T-helper 1 cell (primary cell): ENCODE data around the gene SERPINB6.

Experiments
- DNase-seq, 5 donors: peaks; one replicate each; pipeline ENCODE4 v3.0.0-alpha.2; 2012 to 2020

The SERPINB6 gene

DNA sequence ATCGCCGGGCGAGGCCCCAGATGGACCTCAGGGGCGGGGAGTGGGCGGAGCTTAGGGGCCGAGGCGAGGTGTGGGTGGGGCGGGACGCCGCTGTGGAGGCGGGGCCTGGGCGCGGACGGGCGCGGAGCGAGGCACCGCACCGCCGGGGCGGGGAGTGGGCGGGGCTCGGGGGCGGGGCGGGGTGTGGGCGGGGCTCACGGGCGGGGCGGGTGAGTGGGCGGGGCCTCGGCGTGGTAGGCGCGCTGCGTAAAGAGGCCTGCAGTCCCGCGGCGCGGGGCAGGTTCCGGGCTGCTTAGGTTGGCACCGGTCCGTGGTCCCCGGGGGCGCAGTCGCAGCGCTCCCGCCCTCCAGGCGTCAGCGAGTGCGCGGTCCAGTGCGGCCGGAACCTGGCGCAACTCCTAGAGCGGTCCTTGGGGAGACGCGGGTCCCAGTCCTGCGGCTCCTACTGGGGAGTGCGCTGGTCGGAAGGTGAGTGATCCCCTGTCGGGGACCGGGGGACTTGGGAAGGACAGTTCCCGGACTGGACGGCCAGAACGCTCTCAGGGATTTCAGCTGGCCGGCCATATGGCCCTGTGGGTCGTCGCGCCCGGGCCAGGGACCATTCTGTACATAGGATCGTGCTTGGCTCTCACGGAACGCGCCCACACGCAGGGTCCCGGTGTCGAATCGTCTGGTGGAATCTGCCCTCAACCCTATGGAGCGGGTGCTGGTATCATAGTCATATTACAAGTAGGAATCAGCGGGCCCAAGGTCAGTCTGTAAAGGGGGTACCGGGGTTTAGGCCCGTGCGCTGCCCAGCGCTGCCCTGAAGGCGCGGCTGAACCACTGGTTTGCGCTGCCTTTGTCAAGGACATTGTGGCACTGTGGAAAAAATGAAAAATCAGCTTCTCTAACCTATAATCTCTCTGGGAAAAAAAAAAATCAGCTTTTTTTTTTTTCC, 28.5 kb upstream of the SERPINB6 start, which contains the start of gene NQO2:
Gene NQO2 (plus strand): TSS at position 277 of the 940 bp plus-strand sequence. CDS start 6,659 bp downstream, outside the sequence.
- peak; percentile 81 to 90 (median 87) for DNase-seq

DNA sequence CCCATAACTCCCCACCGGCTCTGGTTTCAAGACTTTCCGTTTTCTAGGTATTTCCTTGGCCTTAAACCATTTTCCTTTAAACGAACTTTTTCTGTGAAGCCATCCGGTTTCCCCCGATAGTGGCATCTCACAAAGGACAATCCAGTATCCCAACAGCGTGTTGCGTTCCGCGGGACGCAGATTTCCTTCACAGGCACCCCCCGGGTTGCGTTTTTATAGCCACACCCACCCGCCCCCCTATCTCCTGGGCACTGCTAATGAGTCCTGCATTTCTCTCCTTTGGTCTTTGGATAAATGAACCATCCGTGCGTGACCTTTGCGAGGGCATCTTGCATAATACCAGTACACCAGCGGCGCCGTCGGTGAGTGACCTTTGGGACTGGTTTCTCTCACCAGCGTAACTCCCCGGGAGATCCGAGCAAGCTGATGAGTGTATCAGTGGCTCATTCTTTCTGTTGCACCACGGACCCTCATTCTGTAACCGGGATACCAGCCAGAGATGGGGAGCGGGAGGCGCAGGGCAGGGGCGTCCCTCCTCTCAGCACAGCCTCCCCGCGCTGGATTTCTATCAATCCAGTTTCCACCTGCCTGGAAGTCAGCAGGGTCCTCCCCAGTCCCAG, 27.7 kb upstream of the SERPINB6 start:
- peak in 1 of 5 donors; percentile 23 for DNase-seq

DNA sequence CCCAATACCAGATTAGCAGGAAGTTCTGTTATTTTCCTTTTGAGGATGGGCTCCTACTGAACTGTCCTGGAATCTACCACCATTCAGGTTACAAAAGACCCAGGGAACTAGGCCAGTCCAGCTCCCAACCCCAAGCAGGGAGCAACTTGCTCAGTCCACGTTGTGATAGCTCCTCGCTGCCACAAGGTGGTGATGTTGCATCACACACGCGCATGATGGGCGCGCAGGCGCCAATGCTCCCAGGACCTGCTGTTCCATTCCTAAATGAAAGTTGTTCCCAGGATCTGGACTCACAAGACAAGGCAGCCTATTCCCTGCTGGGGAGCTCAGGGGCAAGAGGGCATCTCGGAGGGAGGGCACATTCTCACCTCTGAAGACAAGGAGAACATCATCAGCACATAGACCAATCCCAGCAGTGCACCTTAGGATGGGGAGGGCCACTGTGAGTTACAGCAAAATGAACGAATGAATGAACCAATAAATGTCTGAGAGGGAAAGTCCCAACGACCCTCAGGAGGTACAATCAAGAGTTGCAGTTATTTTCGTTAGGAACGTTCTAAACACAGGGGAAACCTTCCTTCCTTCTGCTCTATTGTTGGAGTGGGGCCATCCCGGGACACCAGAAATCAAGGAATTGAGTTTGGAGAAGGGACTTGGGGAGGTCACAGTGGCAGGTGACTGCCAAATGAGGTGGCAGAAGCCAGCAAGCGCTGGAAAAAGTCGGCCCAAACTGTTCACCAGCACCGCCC, 27.1 kb upstream of the SERPINB6 start:
- peak in 4 of 5 donors; percentile 28 to 60 (median 44) for DNase-seq

DNA sequence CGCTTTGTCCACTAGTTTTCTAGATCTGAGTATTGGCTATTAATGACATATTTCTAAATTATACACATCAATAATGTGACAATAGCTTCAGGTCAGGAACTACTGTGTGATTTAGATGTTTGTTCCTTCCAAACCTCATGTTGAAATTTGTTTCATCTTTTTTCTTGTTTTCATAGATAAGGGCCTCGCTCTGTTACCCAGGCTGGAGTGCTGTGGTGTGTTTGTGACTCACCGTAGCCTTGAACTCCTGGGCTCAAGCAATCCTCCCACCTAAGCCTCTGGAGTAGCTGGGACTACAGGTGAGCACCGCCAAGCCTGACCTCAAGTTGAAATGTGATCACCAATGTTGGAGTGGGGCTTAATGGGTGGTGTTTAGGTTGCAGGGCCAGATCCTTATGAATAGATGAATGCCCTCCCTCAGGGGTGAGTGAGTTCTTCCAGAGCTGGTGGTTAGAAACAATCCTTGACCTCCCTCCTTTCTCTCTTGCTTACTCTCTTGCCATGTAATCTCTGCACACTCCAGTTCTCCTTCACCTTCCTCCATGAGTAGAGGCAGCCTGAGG, 22.5 kb upstream of the SERPINB6 start:
- DNase-seq: no peak

DNA sequence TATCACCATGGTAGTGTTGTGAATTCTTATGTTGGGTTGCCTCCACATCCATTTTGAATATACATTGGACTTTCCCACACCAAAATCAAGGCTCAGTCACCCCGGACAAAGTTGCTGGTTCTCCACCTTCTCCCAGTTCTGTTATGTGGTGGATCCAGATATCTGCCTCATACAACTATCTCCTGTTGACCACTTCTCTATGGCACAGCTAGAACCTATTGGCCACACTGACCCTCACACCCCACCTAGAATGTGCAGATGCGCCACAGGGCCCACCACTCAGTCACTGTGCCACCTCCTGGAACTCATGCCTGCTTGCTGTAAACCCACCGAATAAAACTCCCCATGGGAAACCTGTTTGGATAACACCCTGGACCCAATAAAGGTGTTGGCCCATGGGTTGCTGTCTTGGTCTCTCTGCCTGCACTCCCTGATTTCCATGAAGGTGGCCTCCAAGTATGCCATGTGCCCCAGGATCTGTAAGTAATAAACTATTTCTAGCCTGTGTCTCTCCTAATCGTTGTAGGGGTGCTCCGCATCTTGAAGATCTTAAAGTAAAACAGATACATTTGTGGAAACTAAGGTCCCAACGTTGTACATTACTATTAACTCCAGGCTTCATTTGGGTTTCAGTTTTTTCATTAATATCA, 21.1 kb upstream of the SERPINB6 start:
- no peak for DNase-seq

DNA sequence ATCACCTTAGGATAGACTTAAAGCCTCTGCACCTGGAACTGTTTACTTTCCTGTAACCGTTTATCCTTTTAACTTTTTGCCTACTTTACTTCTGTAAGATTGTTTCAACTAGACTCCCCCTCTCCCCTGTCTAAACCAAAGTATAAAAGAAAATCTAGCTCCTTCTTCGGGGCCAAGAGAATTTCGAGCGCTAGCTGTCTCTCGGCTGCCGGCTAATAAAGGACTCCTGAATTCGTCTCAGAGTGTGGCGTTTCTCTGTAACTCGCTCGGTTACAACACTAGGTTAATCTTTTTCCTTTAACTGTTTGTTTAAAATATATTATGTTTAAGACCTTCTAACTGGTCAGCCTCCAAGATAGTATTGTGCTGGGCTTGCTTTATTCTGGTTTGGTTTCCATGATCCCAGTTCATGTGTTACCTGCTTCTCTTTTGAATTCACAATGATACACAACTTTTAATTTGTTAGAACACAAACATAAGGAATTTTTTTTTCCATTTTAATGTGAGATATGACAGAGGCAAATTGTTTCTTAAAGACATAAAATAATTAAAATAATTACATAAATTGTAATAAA, 19.7 kb upstream of the SERPINB6 start:
- no peak for DNase-seq

DNA sequence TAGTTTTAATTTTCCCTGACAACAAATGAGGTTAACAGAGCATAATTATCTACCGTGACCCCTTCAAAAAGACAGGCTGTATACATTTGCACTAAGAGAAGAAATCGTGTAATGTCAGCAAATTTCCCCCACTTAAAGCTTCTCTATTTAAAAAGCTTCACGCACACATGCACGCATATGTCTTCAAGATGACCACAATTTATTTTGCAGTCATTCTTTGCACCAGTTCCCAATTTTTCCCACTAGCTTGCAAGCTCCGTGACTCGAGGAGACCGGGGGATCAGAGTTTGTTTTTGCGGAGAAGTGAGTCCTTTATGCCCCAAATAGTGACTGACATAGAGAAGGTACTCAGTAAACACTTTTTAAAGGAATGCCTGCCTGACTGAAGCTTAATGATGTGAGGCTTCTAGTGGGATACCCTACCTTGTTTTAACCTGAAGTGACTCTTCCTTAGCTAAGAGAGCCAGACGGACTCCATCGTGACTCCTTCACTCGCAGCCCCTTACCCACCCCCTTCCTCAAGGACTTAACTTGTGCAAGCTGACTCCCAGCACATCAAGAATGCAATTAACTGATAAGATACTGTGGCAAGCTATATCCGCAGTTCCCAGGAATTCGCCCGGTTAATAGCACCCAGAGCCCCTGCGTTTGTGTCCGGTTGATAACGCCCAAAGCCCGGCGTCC, 19.0 kb upstream of the SERPINB6 start:
- no peak for DNase-seq

DNA sequence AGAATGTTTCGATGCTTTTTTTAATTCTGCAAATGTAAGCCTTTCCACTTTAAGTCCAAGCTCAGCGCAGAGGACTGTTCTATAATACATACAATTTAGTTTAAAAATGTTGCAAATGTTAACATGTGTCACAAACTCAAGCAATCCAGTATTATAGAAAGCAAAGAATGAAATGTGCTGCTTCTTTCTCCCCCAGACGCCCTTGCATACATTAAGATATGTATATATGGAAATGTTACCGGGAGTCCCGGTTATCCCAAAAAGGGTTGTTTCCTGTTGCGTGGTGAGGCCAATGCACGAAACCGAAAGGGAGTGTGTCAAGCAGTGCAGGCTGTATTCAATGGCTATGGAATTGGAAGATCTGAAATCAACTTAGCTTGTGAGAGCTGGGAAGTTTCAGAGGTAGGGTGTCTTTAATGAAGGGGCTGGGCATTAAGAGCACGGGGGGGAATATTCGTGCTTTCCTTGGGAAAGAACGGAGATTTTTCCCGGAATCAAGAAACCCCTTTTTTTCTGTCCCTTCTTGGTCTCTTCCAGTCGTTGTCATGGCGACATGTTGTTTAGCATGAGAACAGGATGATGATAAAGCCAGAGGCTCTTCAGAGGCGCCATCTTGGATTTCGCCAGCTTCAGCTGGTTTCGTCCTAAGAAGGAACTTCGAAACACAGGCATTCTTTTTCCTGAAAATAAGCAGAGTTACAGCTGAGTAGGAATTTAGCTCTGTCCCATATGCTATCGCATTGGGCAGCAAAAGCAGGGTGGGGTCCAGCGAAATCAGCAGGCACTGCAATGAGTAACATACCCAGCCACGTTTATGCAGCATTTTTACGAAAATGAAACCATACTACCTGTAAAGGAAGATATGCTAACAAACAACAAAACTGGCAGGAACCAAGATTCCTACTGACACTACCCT, 18.2 kb upstream of the SERPINB6 start:
- peak; percentile 36 to 95 (median 71) for DNase-seq

DNA sequence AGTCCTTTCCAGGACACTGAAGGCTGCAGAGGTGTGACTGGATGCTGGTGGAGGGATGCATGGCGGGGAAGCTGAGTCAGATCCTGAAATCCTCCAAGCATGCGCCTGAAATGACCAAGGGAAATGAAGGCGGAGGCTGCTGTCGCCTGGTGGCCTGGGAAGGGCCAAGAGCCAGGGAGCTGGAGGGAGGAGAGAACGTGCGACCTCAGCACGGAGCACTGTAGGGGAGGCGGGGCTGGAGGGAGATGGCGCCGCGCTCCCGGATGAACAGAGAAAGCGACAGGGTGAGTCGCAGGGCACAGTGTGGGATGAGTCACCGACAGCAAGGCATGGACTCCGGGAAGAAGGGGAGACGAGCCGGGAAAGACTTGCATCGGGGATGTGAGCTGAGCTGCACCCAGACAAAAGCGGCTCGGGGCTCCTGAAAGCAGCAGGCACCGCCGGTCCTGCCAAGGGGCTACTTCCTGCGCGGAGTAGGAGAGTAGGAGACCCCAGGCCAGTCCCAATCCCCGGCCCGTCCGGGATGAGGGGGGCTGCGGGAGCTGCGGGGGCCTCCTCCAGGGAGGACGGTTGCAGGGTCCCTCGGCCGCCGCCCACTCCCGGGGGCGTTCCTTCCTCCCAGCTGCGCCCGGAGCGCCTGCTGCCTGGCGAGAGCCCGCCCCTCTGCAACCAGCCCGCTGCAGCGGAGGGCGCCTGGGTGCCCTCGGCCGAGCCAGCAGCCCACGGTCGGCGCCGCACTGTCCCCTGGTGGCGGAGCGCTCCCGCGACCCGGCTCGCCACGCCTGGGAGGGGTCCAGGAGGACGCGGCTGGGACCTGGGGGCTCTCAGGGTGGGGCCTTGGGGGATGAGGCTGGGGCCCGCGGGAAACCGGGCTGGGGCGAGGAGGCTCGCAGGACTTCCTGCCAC, 17.3 kb upstream of the SERPINB6 start:
- peak; percentile 50 to 78 (median 65) for DNase-seq

DNA sequence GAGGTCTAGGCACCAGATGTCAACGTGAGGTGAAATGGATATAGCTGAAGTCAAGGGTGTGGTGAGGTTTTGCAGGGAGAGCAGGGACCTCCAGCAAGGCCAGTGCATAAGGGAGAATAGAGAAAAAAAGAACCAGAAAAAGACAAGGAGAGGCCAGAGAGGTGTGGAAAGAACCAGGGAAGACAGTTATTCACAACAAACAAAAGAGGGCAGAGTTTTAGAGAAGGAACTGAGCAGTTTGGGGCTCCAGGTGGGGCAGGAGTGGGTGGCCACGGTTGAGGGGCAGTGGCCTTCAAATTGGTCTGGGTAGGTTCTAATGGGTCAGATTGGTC, 16.7 kb upstream of the SERPINB6 start:
- DNase-seq: no peak

DNA sequence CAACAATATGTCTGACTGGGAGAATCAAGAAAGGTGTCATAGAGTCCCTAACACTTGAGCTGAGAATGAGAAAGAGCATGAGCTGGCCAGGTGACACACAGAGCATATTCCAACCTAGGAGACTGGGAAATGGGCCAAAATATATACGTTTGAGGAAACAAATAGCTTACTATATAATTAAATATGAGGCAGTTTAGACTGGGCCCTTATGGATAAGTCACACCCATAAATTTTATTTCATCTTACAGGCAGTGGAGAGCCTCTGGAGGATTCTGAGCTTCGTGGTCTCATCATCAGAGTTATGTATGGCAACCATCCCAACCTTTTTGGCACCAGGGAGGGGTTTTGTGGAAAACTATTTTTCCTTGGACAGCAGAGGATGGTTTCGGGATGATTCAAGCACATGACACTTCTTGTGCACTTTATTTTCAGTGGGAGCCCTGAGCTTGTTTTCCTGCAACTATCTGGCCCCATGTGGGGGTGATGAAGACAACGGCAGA, 15.4 kb upstream of the SERPINB6 start:
- DNase-seq: no peak

DNA sequence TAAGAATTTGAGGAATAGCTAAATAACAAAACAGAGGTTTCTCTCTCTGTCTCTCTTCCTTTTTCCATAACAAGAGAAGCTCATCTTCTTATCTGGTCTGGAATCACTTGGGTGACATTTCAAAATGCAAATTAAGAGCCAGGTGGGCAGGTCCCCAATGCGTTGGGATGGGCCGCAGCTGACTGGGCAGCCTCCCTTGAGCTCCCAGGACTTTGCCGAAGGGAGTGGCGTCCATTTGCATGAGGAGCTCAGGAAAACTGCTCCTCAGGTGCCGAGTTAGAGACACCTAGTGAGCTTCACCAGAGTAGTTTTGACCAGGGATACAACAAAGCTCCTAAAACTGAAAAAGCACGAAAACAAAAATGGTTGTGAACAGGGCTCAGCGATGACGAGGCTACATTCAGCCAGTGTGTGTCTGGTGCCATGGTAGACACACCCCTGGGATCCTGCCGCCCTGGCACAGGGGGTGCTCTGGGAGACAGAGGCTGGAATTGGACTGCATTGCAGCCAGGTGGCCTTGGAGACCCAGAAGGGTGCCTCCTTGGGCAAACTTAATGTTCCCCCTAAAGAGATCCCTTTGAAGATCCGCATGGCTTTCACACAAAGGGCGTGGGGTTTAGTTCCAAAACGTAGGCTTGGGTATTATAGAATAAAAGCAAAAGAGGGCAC, 13.5 kb upstream of the SERPINB6 start:
- no peak for DNase-seq

DNA sequence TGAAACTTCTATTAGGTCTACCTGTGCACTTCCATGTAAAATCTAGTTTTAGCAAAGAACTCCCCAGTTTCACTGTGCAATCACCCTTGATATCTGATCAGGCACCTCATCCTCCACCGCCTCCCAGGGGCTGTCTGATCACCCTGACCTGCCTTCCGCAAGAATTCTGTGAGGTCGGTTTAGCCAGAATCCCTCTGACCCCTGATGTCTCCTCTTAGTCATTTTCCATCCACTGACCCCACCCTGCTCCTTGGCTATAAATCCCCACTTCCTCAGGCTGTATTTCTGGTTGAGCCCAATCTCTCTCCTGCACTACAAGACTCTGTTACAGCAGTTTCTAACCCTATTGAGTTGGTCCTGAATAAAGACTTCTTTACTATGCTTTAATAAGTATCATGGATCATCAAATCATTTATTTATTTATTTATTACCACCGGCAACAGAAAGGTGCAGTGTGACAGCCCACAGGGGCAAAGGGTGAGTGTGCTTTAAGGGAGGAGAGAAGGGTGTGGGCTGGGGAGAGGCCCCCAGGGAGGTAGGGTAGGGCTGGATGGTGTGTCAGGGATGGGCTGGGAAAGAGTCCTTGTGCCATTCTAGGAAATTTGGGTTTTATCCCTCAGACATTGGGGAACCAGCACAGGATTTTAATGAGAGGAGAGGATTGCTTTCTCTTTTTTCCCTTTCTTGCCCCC, 11.2 kb upstream of the SERPINB6 start:
- no peak for DNase-seq

DNA sequence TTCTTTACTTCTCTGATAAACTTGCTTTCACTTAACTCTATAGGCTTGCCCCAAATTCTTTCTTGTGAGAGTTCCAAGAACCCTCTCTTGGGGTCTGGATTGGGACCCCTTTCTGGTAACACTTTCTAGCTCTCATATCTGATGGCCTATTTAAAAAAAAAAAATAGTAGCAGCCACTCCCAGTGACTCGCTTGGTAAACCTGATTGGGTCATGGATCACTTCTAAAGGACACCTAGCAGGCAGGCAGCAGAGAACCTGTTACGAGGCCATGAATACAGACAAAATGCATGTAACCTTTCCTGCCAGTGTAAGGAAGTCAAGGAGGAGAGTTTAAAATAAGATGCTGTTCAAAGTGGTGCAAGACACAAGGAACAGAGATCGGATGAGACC, 9.1 kb upstream of the SERPINB6 start:
- no peak for DNase-seq

DNA sequence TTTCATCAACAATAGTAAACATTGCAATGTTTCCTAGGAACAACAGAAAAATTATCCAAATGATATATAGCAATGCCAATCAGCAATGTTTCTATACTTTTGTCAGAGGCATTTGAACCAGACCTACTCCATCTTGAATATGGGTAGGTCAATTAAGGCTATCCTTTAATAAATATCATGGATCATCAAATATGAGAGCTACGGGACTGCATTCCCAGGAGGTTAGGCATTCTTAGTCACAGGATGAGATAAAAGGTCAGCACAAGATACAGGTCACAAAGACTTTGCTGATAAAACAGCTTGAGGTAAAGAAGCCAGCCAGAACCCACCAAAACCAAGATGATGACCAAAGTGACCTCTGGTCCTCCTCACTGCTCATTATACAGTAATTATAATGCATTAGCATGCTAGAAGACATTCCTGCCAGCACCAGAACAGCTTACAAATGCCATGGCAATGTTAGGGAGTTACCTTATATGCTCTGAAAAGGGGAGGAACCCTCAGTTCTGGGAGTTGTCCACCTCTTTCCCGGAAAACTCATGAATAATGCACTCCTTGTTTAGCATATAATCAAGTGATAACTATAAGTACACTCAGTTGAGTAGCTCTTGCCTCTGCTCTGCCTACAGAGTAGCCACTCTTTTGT, 8.6 kb upstream of the SERPINB6 start:
- DNase-seq: no peak

DNA sequence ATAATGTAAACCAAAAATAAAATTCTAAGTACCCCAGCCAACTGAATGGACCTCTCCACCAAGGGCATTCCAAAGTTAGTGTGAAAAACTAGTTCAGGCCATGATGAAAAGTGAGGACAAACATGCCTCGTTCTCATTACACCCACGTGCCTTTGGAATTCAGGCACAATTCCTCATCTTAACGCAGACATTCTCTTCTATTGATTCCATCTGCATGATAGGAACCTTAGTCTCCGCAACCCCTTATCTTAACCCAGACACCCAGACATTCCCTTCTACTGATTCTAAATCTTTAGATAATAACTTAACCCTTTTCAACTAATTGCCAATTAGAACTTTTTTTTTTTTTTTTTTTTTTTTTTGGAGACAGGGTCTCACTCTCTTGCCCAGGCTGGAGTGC, 7.6 kb upstream of the SERPINB6 start:
- DNase-seq: no peak
